Karpas-422 (cell line): ENCODE measurements around the gene EEF1A2. TPM values are rescaled to one million over a fixed set of nuclear protein-coding genes. Genes with fewer than 3 reads are reported as not detected.

Experiments used
- DNase-seq: peaks from one replicate; pipeline ENCODE4 v3.0.0-alpha.2; 2015
- H2AFZ ChIP-seq: fragments of 200-600 bp; sonication (generic); 2 replicates; pipeline ENCODE4 v1.6.1; 2014; ENCODE audit warnings: antibody characterized with exemption, low read length, mixed read lengths
- H3K27ac ChIP-seq: fragments of 200-600 bp; sonication (generic); 2 replicates; pipeline ENCODE4 v1.5.1; 2014; ENCODE audit warnings: mild to moderate bottlenecking, low read length, moderate library complexity
- H3K27me3 ChIP-seq: fragments of 200-600 bp; sonication (generic); 2 replicates; pipeline ENCODE4 v1.6.1; 2014; ENCODE audit warnings: low read length, mixed read lengths
- H3K36me3 ChIP-seq: fragments of 200-600 bp; sonication (generic); 2 replicates; pipeline ENCODE4 v1.6.1; 2014; ENCODE audit warnings: low read length, mixed read lengths; ENCODE audit not compliant: insufficient read depth
- H3K4me1 ChIP-seq: fragments of 200-600 bp; sonication (generic); 2 replicates; pipeline ENCODE4 v1.6.1; 2014; ENCODE audit warnings: mild to moderate bottlenecking, low read length, mixed read lengths
- H3K4me2 ChIP-seq: fragments of 200-600 bp; sonication (generic); 2 replicates; pipeline ENCODE4 v1.6.1; 2014; ENCODE audit warnings: low read length, low read depth, mild to moderate bottlenecking; ENCODE audit not compliant: poor library complexity, severe bottlenecking
- H3K4me3 ChIP-seq: fragments of 200-600 bp; sonication (generic); 2 replicates; pipeline ENCODE4 v1.5.1; 2014; ENCODE audit warnings: mild to moderate bottlenecking, antibody characterized with exemption, low read length, mixed read lengths
- H3K79me2 ChIP-seq: fragments of 200-600 bp; sonication (generic); 2 replicates; pipeline ENCODE4 v1.6.1; 2014; ENCODE audit warnings: mild to moderate bottlenecking, low read length, mixed read lengths
- H3K9ac ChIP-seq: fragments of 200-600 bp; sonication (generic); 2 replicates; pipeline ENCODE4 v1.6.0; 2014; ENCODE audit warnings: low read length
- H3K9me2 ChIP-seq: fragments of 200-600 bp; sonication (generic), shearing (Covaris generic); replicated peaks from 2 replicates; pipeline ENCODE4 v1.6.0; 2014; ENCODE audit warnings: mild to moderate bottlenecking, low read length, moderate library complexity; ENCODE audit not compliant: insufficient read depth
- H3K9me3 ChIP-seq: fragments of 300-700, 200-600 bp; sonication (generic); 2 replicates; pipeline ENCODE4 v1.6.1; 2014; ENCODE audit warnings: low read length, mixed read lengths
- H4K20me1 ChIP-seq: fragments of 200-600 bp; sonication (generic); 2 replicates; pipeline ENCODE4 v1.6.1; 2014; ENCODE audit warnings: mild to moderate bottlenecking, antibody characterized with exemption, low read length, low read depth; ENCODE audit not compliant: insufficient read depth
- total RNA-seq: library from RNA; depleted of rRNA; stranded (reverse); fragments of >200 nt; shearing (Covaris generic); gene quantifications from 2 replicates; pipeline ENCODE4 v1.2.3, GENCODE V29; 2014; ENCODE audit warnings: low replicate concordance

Gene EEF1A2
- total RNA-seq, 1 experiment from 2014 or later: 0.71 TPM

DNA sequence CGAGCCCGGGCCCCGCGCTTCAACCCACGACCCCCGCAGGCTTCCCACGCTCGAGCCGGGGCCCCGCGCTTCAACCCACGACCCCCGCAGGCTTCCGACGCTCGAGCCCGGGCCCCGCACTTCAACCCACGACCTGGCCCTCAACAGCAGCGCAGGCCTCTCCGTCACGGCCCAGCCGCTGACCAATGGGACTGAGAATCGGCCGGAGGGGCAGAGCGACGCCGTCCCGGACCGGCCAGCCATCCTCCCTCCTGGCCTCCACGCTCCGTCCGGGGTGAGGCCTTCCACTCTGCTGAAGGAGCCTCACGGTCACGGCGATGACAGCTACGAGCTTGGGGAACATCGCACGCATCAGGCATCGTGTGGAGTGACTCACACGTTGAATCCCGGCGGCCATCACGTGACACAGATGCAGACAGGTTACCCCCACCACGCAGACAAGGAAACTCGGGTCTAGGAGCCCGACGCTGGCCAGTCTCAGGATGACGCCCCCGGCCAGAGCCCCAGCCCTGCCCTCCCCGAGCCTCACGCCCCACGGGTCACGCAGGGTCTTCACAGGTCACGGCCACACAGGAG lies 32.5 kb downstream of the EEF1A2 start:
- no peaks in the 10 kb centered on the region for H3K9me3 ChIP-seq
- no peaks in the 10 kb centered on the region for H3K4me1 ChIP-seq
- no peaks in the 10 kb centered on the region for H3K79me2 ChIP-seq
- no peaks in the 10 kb centered on the region for H3K9me2 ChIP-seq
- no peak overlapping the region for H2AFZ ChIP-seq
- no peak overlapping the region for H3K27ac ChIP-seq
- no peak for DNase-seq
- no peaks in the 10 kb centered on the region for H3K36me3 ChIP-seq
- H3K4me2 ChIP-seq: no peak overlapping the region
- H3K27me3 ChIP-seq: no peaks in the 10 kb centered on the region
- no peaks in the 10 kb centered on the region for H4K20me1 ChIP-seq
- no peak overlapping the region for H3K9ac ChIP-seq
- no peak overlapping the region for H3K4me3 ChIP-seq

DNA sequence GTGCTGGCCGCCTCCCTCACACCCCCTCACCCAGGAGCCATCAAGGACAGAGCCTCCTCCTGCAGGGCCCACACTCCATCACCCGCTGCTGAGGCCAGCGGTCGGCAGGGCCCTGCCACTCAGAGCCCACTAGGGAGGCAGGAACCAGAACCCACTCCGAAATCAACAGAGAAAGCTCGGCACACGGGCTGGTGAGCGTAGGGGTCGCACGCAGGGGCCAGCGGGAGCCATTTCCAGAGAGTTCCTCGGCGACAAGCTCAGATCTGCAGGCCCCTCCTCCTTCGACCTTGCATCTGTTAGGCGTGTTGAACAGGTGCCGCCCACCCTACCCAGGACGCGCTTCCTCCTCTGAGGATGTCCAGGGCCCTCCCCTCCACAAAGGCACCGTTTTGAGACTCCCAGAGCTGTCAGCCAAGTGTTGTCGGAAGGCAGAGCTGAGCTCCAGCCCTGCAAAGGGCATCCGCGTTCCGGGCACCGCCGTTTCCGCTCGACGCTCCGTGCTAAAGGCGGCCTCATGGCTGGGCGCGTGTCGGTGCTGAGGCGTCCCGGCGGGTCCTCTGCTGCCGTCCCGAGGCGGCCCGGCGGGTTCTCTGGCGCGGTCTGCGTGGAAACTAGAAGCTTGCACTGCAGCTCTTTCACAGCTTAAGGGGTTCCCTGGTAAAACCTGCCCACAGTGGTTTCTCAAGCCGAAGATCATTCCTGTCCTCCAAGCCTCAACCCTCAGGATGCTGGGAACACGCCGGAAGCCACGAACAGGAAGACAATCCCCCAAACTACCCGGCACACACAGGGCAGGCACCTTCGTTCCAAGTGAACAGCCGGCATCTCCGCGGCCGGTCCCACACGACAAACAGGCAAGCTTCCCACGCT lies 33.3 kb downstream of the EEF1A2 start:
- Histone ChIP-seq H4K20me1 (no peaks in the 10 kb centered on the region), H3K36me3 (no peaks in the 10 kb centered on the region), H2AFZ (no peak overlapping the region), H3K27ac (no peak overlapping the region), H3K4me3 (no peak overlapping the region), H3K9me2 (no peaks in the 10 kb centered on the region), H3K27me3 (no peaks in the 10 kb centered on the region), H3K9me3 (no peaks in the 10 kb centered on the region), H3K79me2 (no peaks in the 10 kb centered on the region), H3K9ac (no peak overlapping the region), H3K4me1 (no peaks in the 10 kb centered on the region), H3K4me2 (no peak overlapping the region)
- DNase-seq: no peak

DNA sequence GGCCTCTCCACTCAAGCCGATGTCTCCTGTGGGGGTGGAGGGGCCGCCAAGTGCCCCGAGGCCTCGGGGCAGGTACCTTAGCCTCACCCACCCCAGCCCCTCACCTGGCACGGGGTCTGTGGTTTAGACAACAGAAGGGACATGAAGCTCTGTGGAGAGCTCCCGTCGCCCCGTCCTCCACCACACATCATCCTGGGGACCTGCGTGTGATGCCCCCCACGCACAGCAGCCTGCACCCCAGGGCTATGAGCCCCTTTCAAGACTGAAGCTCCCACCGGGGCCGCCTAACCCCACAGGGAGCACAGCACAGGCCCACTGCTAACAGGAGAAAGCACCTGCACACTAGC lies 34.6 kb downstream of the EEF1A2 start:
- Histone ChIP-seq H3K27me3 (no peaks in the 10 kb centered on the region), H3K4me2 (no peak overlapping the region), H3K27ac (no peak overlapping the region), H3K36me3 (no peaks in the 10 kb centered on the region), H3K9me3 (no peaks in the 10 kb centered on the region), H3K4me3 (no peak overlapping the region), H3K4me1 (no peaks in the 10 kb centered on the region), H2AFZ (no peak overlapping the region), H3K9ac (no peak overlapping the region), H4K20me1 (no peaks in the 10 kb centered on the region), H3K79me2 (no peaks in the 10 kb centered on the region), H3K9me2 (no peaks in the 10 kb centered on the region)
- no peak for DNase-seq

DNA sequence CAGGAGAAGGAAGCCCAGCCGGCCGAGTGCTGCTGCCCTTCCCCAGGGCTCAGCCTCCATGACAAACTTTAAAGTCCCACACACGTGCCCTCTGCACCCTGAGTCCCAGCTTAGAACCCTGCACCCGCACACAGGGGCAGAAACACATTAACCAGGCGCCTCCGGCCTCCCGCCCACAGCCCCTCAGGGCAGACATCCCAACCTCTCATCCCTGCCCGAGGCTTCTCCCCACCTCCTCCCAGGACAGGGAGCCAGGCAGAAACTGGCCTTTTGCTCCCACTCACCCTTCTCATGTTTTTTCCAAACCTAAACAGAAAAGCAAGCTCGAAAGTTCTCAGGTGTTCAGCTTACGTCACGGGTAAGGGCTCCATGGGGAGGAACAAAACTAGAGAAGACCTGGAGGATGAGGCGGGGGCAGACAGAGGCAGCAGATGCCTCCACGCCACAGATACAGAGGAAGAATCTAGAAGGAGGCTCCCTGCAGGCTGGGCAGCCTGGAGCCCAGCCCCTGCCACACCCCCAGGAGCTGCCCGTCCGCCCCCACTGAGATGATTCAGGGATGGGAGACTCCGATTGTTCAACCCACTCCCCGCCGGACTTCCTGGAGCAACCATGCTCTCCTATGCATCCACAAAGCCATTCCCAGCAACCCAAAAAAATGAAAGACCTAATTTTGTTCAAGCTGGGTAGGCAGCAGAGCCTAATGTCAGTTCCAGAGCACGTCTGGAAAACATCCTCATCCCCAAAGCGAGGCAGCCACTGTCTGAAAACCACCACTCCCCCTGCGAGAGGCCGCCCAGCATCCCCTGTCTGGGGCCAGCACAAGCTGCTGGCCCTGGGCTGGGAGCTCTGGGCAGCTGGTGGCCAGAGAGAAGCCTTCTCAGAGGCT lies 35.2 kb downstream of the EEF1A2 start:
- H3K9me2 ChIP-seq: no peaks in the 10 kb centered on the region
- no peak overlapping the region for H3K4me2 ChIP-seq
- DNase-seq: no peak
- H3K27ac ChIP-seq: no peak overlapping the region
- no peaks in the 10 kb centered on the region for H3K36me3 ChIP-seq
- H3K79me2 ChIP-seq: no peaks in the 10 kb centered on the region
- no peaks in the 10 kb centered on the region for H4K20me1 ChIP-seq
- H3K9ac ChIP-seq: no peak overlapping the region
- H3K4me3 ChIP-seq: no peak overlapping the region
- H3K4me1 ChIP-seq: no peaks in the 10 kb centered on the region
- H3K9me3 ChIP-seq: no peaks in the 10 kb centered on the region
- H3K27me3 ChIP-seq: no peaks in the 10 kb centered on the region
- no peak overlapping the region for H2AFZ ChIP-seq

DNA sequence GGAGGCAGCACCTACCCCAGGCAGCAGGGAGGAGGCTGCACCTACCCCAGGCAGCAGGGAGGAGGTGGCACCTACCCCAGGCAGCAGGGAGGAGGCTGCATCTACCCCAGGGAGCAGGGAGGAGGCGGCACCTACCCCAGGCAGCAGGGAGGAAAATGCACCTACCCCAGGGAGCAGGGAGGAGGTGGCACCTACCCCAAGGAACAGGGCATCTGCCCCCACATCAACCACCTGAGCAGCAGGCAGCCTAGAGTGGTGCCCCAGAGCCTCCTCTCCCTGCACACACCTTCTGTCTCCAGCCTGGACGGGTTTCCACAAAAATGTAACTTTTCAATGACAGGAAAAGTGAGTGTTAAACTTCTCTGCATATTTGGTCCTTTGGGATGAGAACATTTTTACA lies 36.6 kb downstream of the EEF1A2 start:
- H3K9ac ChIP-seq: no peak overlapping the region
- H3K4me1 ChIP-seq: peaks cover 4% of the 10 kb centered on the region; the same call in 1 of the 2 replicates
- H3K27me3 ChIP-seq: no peaks in the 10 kb centered on the region
- no peak overlapping the region for H3K27ac ChIP-seq
- no peak overlapping the region for H3K4me3 ChIP-seq
- H4K20me1 ChIP-seq: no peaks in the 10 kb centered on the region
- DNase-seq: no peak
- no peaks in the 10 kb centered on the region for H3K79me2 ChIP-seq
- no peaks in the 10 kb centered on the region for H3K9me2 ChIP-seq
- H3K4me2 ChIP-seq: no peak overlapping the region
- H3K36me3 ChIP-seq: no peaks in the 10 kb centered on the region
- no peaks in the 10 kb centered on the region for H3K9me3 ChIP-seq
- no peak overlapping the region for H2AFZ ChIP-seq

DNA sequence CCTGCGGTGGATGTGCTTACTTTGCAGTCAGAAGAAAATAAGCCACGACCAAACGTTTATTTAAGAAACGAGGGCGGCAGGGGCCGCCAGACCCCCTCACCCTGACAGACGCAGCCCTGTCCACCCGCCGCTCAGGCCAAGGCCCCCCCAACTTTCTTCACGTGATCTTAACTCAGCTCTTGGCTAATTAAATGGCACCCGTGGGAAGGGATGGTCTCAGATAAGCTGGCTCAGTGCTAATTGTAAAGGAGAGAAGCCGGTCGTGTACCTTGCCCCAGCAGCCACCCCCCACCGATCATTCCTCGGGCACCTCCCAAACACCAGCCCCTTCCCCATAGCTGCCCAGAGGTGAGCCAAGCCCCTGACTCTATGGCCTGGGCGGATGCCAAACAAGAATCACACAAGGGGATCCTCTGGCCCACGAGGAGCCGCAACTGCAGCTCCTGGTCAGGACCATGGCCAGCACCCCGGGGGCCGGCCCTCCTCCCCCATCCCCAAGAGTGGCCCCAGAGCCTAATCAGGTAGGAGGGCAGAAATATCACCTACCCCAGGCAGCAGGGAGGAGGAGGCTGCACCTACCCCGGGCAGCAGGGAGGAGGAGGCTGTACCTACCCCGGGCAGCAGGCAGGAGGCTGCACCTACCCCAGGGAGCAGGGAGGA lies 37.6 kb downstream of the EEF1A2 start:
- H3K4me1 ChIP-seq: peaks cover 4% of the 10 kb centered on the region; the same call in 1 of the 2 replicates
- H3K4me2 ChIP-seq: no peak overlapping the region
- no peaks in the 10 kb centered on the region for H3K9me2 ChIP-seq
- no peak overlapping the region for H2AFZ ChIP-seq
- H3K27ac ChIP-seq: no peak overlapping the region
- no peaks in the 10 kb centered on the region for H3K27me3 ChIP-seq
- H3K9me3 ChIP-seq: no peaks in the 10 kb centered on the region
- H4K20me1 ChIP-seq: no peaks in the 10 kb centered on the region
- H3K36me3 ChIP-seq: no peaks in the 10 kb centered on the region
- H3K4me3 ChIP-seq: no peak overlapping the region
- DNase-seq: peak; percentile 68
- no peak overlapping the region for H3K9ac ChIP-seq
- no peaks in the 10 kb centered on the region for H3K79me2 ChIP-seq

DNA sequence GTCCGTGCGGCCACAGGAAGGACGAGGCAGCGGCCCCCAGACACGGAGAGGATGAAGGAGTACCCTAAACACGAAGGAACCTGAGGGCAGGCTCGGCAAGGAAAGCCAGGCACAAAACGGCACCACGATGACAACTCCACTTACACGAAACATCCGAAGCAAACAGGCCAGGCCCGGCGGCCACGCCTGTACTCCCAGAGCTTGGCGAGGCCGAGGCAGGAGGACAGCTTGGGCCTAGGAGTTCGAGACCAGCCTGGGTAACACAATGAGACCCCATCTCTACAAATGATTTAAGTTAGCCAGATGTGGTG lies 39.9 kb downstream of the EEF1A2 start:
- no peaks in the 10 kb centered on the region for H3K9me3 ChIP-seq
- H3K36me3 ChIP-seq: no peaks in the 10 kb centered on the region
- no peak overlapping the region for H3K27ac ChIP-seq
- no peak overlapping the region for H3K9ac ChIP-seq
- H3K27me3 ChIP-seq: no peaks in the 10 kb centered on the region
- no peak for DNase-seq
- H3K4me3 ChIP-seq: no peak overlapping the region
- no peaks in the 10 kb centered on the region for H3K9me2 ChIP-seq
- H3K79me2 ChIP-seq: no peaks in the 10 kb centered on the region
- H4K20me1 ChIP-seq: no peaks in the 10 kb centered on the region
- H3K4me2 ChIP-seq: no peak overlapping the region
- H3K4me1 ChIP-seq: peaks cover 4% of the 10 kb centered on the region; the same call in 1 of the 2 replicates
- no peak overlapping the region for H2AFZ ChIP-seq
